Stimulated activated CD8-positive, alpha-beta memory T cell treated with anti-CD3 and anti-CD28 coated beads, Interleukin-12 subunit alpha, Interleukin-12 subunit beta, amount 100 ng/mL, for 4 hours (primary cell): ENCODE measurements around the gene FAM222B.
"Not testable (repeated sequence)": the region's sequence is repeated elsewhere in the genome, so short reads cannot be mapped to it uniquely, and the experiment has no call there.

ENCODE experiments used
- DNase-seq: peaks from one replicate; pipeline ENCODE4 v3.0.0-alpha.2; 2020; ENCODE audit warnings: low read depth

FAM222B gene, protein sequence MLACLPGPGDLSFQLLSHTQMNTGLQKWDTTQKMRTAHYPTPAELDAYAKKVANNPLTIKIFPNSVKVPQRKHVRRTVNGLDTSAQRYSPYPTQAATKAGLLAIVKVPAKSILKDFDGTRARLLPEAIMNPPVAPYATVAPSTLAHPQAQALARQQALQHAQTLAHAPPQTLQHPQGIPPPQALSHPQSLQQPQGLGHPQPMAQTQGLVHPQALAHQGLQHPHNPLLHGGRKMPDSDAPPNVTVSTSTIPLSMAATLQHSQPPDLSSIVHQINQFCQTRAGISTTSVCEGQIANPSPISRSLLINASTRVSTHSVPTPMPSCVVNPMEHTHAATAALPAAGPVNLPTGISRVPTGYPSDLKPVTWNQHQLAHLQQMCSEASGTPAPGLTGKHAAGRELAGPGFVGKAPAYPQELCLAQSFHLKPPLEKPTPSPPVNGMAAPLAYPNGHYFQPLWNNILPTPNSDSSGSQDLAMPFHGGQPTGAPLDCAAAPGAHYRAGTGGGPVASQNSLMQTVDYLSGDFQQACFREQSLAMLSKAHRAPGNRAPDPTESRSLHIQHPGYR

DNA sequence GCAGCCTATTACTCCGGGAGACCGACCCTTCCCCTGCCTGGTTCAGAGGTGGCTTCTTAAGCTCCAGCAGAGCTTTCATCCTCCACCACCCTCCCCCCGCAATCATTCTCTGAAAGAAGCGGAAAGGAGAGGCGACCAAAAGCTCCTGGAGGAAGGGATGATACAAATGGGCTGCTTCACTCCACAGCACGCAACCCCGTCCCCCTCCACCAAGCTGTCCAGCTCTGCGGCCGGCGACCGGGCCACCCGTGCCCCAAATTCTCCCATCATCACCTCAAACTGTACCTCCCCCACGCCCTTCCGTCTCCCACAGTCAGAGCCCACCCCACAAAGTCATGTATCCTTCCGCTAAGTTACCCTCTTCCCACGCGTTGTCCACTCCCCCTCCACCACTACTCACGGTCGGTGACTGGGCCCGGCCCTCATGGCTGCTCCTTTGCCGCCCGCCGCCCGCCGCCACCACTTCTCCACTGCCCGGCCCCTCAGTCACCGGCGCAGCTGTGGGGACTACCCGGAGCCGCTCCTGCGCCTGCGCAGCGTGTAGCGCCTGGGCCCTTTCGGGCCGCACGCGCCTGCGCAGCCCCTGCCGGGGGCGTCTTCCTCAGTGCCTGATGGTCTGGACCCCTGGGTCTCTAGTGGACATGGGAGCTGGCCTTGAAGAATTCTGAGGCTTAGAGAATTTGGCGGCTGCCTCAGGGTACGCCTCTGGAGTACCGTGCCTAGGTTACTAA, at the start of gene FAM222B:
Gene FAM222B, minus strand, starts transcription at position 509 of the 731 bp plus-strand sequence. CDS start 76,123 bp downstream, outside the sequence.
- peak; percentile 76 for DNase-seq

DNA sequence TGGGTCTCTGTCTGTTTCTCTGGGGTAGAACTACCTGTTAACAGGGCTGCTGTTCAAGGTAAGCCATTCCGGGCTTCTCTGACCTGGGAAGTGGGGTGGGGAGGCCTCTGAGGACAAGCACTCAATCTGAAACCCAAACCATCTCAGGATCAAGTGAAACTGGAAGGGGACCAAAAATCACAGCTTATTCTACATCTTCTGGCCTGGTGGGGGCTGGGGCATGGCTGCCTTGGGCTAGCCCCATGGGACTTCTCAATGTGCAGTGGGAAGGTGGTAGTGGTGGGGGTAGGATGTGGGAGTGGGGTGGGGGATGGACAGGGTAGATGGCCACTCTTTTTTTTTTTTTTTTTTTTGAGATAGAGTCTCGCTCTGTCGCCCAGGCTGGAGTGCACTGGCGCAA, 49.4 kb upstream of the FAM222B start:
- DNase-seq: no peak

- no peak for DNase-seq
Measured at GRCh38 chr17:28891201-28891600, 48.6 kb upstream of the FAM222B start.

GRCh38 chr17:28889996-28890395, 47.4 kb upstream of the FAM222B start:
- no peak for DNase-seq

DNA sequence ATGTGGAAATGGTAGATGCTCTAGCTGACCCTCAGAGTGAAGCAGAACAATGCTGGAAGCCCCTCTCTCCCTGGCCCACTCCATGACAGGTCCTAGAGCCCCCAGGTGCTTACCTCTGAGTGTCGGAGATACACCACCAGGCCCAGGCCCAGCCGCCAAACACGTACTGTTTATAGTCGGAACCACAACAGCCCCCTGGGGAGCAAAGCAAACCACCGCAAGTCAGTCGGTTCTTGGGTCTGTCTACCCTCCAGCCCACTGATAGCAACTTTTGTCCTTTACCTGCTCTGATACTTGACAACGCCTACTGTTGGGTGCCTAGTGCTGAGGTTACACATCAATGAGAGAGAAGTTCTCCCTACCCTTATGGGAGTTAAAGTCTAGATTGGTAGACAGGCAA, 46.2 kb upstream of the FAM222B start:
- no peak for DNase-seq

DNA sequence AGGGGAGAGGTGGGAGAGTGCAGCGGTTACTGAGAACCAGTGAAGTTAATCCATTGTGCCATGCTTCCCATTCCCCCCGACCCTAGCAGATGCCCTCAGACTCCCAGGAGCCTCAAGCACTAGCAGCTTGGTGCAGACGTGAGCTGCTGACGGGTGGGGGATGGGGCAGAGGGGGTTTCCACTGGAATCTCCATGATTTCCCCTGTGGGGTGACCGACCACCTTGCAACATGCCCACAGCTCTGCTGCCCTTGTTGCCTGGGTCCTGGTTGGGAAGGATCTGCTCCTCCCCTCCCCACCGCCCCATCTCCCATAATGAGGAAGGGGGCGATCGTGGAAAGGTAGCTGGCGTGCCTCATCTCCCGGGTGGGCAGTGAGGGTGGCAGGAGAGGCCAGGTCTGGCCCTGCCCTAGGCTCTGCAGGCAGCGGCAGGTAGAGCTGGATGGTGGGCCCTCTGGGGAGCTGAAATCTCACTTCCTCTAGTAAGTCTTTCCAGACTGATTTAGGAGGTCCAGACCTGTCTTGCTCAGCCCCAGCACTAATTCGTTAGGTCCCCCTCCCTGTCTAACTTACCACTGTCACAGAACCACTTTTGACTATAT, 45.4 kb upstream of the FAM222B start:
- DNase-seq: no peak

GRCh38 chr17:28885951-28886350, 43.4 kb upstream of the FAM222B start:
- no peak for DNase-seq

DNA sequence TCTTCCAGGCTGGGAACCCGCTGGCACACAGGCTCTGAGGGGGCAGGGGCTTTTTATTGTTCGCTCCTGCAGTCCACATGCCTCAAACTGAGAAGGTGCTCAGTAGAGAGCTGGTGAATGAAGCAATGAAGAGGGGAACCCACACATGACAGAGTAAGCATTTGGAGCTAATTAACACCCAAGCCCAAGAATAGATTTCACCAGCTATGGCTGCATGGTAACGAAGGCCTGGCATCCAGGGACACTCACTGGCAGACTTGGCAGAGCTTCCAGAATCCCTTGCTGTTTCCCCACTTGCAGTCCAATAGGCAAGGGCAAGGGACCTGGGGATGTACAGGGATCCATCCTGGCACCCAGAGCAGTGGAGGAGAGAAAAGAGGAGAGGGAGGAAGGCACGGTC, 42.8 kb upstream of the FAM222B start:
- no peak for DNase-seq

- no peak for DNase-seq
Measured at GRCh38 chr17:28883967-28884702, 41.5 kb upstream of the FAM222B start.

DNA sequence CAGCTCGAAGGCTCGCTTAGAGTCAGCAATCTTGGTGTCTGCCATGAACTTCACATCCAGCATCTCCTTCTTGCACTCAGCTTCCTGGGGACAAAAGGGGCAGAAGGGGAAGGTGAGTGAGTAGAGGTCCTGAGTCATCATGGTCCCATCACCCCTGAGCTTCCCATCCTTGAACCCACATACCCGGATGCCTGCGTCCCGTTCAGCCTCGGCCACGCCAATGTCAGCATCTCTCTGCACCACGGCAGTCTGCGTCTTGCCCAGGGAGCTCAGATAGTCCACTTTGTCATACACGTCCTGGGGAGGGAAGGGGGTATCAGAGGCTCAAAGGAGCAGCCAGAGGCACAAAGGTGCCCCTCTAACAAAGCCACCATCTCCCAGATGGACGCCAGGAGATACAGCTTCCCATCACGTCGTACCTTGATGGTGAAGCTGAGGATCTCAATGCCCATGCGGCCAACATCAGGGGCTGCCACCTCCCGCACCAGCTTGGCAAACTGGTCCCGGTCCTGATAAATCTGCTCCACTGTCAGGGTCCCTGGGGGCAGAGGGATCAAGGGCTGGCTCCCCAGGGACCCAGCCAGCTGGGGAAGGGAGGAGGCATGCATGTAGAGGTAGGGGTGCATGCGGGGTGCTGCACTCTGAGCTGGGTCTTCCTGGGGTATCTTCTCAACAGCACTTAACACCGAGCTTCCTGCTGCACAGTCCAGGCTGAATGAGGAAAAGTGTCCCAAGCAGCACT, 39.7 kb upstream of the FAM222B start:
- no peak for DNase-seq

DNA sequence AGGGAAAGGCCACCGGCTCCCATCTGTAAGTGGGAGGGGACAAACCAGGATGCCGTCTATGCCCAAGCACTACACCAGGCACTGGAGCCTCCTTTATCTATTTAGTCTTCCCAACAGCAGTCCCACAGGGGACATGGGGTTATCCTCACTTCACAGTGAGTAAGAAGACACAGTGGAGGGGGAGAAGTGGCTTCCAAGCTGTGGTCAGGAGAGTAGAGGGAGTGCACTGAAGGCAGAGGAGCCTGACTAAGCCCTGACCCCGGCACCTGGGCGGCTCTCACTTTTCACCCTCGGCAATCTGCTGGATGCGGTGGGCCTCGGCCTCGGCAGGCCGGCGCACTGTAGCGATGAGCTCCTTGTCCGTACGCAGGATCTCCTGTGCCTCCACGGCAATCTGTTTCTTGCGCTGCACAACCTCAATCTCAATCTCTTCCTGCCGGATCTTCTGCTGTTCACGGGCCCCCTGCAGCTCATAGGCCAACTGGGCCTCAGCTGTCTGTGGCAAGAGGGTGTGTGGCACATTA, 39.0 kb upstream of the FAM222B start:
- no peak for DNase-seq

DNA sequence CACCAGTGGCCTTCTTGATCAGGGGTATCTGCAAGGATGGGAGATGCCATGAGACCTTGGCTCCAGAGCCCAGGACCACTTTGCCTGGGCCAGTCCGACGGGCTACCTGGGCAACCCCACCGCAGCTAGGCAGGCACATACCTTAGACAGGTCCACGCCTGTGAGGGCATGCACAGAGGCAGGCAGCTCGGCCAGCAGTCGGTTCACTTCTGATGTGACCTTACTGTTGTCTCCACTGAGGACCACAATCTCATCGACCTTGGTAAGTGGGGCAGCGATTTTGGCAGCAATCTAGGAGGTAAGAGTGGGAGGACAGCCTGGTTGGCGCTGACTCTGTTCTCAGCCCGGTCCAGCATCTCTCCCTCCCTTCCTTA, 38.0 kb upstream of the FAM222B start:
- no peak for DNase-seq

DNA sequence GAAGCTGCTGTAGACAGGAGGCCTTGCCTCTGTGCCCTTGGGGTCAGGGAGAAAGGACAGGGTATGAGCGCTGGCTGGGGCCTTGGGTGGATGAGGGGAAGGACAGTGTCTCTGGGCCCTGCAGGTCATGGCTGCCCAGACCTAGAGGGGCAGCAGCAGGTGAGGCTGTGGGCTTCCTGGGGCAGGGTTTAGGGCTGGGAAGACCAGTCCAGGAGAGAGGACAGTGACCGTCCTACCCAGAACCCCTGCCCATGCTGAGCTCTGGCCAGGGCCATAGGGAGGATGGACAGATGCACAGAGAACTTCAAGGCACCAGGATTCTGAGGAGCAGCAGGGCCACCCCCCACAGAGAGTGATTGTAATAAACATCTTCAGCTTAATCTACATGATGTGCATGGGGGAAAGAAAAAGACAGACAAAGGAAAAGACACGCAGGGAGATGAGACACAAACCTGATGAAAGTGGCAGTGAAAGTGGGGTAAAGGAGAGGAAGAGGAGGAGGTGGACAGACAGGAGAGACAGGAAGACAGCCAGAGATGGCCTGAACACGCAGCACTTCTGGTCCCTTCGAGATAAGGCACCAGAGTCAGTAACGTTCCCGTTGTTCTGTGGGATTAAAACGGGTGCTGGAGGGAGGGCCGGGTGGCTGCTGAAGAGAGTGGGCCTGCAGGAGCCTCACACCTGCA, 37.4 kb upstream of the FAM222B start:
- no peak for DNase-seq

- DNase-seq: no peak
Measured at GRCh38 chr17:28878981-28879380, 36.4 kb upstream of the FAM222B start.

DNA sequence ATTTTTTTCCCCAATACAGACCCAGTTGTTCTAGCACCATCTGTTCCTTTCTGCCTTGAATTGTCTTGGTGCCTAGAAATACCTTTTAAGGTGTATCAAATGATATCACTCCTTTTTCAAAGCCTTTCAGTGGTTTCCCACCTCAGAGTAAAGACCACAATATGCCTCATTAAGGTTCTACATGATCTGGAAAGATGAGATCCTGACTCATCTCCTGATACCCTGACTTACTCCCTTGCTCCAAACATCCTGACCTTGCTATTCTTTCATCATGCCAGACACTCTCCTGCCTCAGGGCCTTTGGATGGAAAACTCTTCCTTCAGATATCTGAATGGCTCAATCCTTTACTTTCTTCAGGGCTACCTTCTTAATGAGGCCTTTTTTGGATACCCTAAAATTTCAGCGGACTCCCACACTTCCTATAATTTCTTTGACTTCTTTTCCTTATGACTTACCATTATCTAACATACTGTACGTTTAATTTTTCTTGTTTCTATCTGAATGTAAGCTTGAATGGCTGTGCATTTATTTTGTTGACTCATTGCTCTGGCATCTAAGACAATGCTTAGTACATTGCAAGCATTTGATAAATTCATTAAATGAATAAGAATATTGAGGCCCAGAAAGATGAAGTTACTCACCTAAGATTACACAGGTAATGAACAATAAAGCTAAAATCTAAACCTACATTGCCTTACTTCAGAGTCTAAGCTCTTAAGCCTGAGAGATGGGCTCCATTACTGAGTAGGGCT, 35.7 kb upstream of the FAM222B start:
- DNase-seq: no peak

- not testable (repeated sequence) for DNase-seq
Measured at GRCh38 chr17:28877150-28877711, 34.6 kb upstream of the FAM222B start.

GRCh38 chr17:28875848-28876550, 33.4 kb upstream of the FAM222B start:
- DNase-seq: no peak

DNA sequence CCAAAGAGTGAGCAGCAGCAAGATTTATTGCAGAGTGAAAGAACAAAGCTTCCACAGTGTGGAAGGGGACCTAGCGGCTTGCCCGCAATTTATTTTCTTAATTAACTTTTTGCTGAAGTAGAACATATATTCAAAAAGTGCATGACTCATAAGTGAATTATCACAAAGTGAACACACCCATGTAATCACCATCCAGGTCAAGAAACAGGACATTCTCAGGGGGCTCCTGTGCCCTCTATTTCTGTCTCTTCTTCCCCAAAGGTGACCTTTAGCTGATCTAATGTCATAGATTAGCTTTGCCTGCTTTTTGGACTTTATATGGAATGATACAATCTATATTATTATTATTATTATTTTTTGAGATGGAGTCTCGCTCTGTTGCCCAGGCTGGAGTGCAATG, 32.2 kb upstream of the FAM222B start:
- DNase-seq: no peak

GRCh38 chr17:28873839-28874238, 31.2 kb upstream of the FAM222B start:
- no peak for DNase-seq
